ENCODE measurements around the gene SLC22A9.
"Not testable (repeated sequence)": the region's sequence is repeated elsewhere in the genome, so short reads cannot be mapped to it uniquely, and the experiment has no call there.

The SLC22A9 gene

GRCh38 chr11:63369165-63369970, at the start of gene SLC22A9:
Gene SLC22A9 (plus strand): TSS chr11:63369785. CDS start chr11:63370057, 272 bp downstream.
- DNase-seq (ENCODE audit: low read depth in 2 of 2): no peak

GRCh38 chr11:63321723-63322122, 47.9 kb upstream of the SLC22A9 start:
- DNase-seq (ENCODE audit: low read depth in 2 of 2): no peak

GRCh38 chr11:63335089-63335488, 34.5 kb upstream of the SLC22A9 start:
- DNase-seq (ENCODE audit: low read depth in 2 of 2): not testable (repeated sequence)

GRCh38 chr11:63337070-63337469, 32.5 kb upstream of the SLC22A9 start:
- DNase-seq (ENCODE audit: low read depth in 2 of 2): no peak

GRCh38 chr11:63343130-63343529, 26.5 kb upstream of the SLC22A9 start:
- DNase-seq (ENCODE audit: low read depth in 2 of 2): no peak

- no peak for DNase-seq (ENCODE audit: low read depth in 2 of 2)
Measured at GRCh38 chr11:63352144-63352543, 17.4 kb upstream of the SLC22A9 start.

- no peak for DNase-seq (ENCODE audit: low read depth in 2 of 2)
Measured at GRCh38 chr11:63362196-63362793, 7.3 kb upstream of the SLC22A9 start.

- DNase-seq (ENCODE audit: low read depth in 2 of 2): no peak
Measured at GRCh38 chr11:63369971-63370588, 495 bp downstream of the SLC22A9 start.

- no peak for DNase-seq (ENCODE audit: low read depth in 2 of 2)
Measured at GRCh38 chr11:63371396-63371795, 1.8 kb downstream of the SLC22A9 start.

- DNase-seq (ENCODE audit: low read depth in 2 of 2): no peak
Measured at GRCh38 chr11:63375434-63375833, 5.8 kb downstream of the SLC22A9 start.

GRCh38 chr11:63380130-63380529, 10.5 kb downstream of the SLC22A9 start:
- no peak for DNase-seq (ENCODE audit: low read depth in 2 of 2)

- DNase-seq (ENCODE audit: low read depth in 2 of 2): no peak
Measured at GRCh38 chr11:63395697-63396096, 26.1 kb downstream of the SLC22A9 start.

GRCh38 chr11:63404161-63404935, 34.8 kb downstream of the SLC22A9 start:
- DNase-seq (ENCODE audit: low read depth in 2 of 2): no peak

- DNase-seq (ENCODE audit: low read depth in 2 of 2): no peak
Measured at GRCh38 chr11:63405114-63405513, 35.5 kb downstream of the SLC22A9 start.

- DNase-seq (ENCODE audit: low read depth in 2 of 2): no peak
Measured at GRCh38 chr11:63406458-63406857, 36.9 kb downstream of the SLC22A9 start.

GRCh38 chr11:63417174-63417852, 47.7 kb downstream of the SLC22A9 start:
- DNase-seq (ENCODE audit: low read depth in 2 of 2): no peak

- DNase-seq (ENCODE audit: low read depth in 2 of 2): no peak
Measured at GRCh38 chr11:63427971-63428508, 58.5 kb downstream of the SLC22A9 start.

GRCh38 chr11:63430731-63431130, 61.1 kb downstream of the SLC22A9 start:
- DNase-seq (ENCODE audit: low read depth in 2 of 2): not testable (repeated sequence)

- not testable (repeated sequence) for DNase-seq (ENCODE audit: low read depth in 2 of 2)
Measured at GRCh38 chr11:63435351-63435750, 65.8 kb downstream of the SLC22A9 start.

GRCh38 chr11:63435831-63436230, 66.2 kb downstream of the SLC22A9 start:
- not testable (repeated sequence) for DNase-seq (ENCODE audit: low read depth in 2 of 2)

GRCh38 chr11:63443714-63444113, 74.1 kb downstream of the SLC22A9 start:
- DNase-seq (ENCODE audit: low read depth in 2 of 2): no peak
